Head of caudate nucleus (tissue), 42 donors: ENCODE results near the gene AUTS2.
A peak's percentile ranks its signal among the peaks of the same experiment; 100 is the strongest.
"Not testable (repeated sequence)": the region's sequence is repeated elsewhere in the genome, so short reads cannot be mapped to it uniquely, and the experiment has no call there.

Source experiments
- DNase-seq, 42 donors: peaks; one replicate each; pipeline versions ENCODE4 v3.0.0 to v3.0.0-alpha.2; 2020 to 2021; ENCODE audit warnings: mixed read lengths in 7 of 42
- intact Hi-C: fragments of 100-400 bp; cut with DNase I; formaldehyde crosslinking; loops from one replicate; pipeline ENCODE4 v1.15.0; 2022

The AUTS2 gene

DNA sequence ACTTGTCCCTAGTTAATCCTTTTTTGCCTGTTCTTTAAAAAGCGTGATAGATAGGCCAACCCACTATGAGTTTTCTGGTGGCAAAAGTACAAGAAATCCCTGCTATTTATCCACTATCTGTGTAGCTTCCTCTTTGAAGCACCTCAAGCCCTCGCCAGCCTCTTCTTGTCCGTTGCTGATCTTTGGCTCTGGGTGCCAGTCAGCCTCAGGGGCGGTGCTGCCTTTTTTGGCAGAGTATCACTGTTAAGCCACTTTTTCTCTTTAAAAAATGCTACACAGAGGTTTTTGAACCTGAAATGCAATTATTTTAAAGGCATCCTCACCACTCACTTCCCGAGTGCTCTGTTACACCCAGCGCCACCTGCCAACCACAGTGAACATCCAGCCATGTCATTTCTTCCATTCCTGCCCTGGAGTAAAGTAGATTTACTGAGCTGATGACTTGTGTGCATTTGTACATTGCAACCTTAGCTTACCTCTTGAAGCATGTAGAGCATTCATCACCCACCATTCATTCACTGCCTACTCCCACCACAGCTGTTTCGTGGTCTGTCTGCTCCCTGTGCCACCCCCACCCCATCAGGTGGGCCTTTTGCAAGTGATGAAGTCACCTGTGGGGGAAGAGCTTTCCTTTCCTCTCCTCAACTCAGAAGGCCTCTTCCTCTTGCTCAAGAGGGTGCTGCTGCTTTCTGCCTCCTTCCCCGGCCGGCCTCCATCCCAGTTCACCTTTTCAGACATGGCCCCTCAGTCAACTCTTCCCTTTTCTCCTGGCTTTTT lies 1119.5 kb downstream of the AUTS2 start:
- DNase-seq = peak in 20 of 42 donors; percentile 11 to 76 (median 56)
- intact Hi-C loops = no loop called here

GRCh38 chr7:70719125-70719524 lies 1120.8 kb downstream of the AUTS2 start:
- intact Hi-C loops = no loop called here

DNA sequence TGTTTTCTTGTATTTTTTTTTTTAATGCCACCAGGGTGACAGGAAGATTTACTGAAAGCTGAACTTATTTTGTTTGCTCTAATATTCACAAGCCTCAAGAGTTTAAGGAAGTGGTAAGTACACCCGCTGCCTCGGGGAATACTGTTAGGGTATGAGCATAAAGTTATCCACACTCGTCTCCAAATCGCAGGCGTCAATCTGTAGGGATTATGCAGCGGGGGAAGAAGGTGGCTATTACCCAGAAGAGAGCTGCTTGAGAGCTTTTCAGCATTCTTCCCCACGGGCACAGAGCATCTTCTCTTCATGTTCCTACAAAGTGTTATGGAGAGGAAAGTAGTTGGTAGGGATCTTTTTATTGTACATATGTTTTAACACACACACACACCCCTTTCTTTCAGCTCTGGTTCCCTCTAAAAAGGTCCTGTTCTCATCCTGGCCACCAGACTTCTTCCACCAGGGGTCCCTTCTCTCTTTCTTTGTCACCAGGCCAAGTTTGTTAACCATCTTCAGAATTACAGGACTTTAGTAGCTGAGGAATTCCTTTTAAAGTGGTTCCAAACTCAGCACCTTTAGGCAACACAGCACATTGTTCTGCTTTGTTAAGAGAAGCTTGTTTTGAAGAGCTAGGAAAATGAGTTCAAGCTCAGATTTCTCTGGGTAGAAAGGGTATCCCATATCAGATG lies 1122.1 kb downstream of the AUTS2 start:
- intact Hi-C loops = no loop called here
- DNase-seq = no peak

More at GRCh38 chr7:70719125-70719524, 1120.8 kb downstream of the AUTS2 start:
- no peak for DNase-seq

- no peak for DNase-seq
- intact Hi-C loops = no loop called here
Measured at GRCh38 chr7:70721500-70721899, 1123.2 kb downstream of the AUTS2 start.

DNA sequence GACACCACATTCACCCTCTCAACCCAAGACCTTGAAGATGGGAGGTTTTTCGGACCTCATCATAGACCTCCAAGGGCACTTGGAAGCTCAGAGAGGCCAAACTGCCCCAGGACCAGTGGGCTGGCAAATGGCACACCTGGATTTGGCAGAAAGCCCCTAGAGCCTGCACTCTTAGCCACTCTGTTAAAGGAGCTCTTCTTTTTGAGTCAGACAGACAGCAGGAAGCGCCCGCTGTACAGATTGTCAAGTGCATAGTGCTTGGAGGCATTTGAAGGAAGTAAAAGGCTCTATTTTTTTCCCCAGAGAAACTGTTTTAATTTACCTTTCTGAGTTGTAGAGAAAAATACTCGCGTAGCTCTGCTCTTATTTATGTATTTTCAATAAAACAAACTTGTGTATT lies 1125.1 kb downstream of the AUTS2 start:
- no peak for DNase-seq
- intact Hi-C loops = no loop called here

GRCh38 chr7:70725448-70725847 lies 1127.2 kb downstream of the AUTS2 start:
- intact Hi-C loops = no loop called here

DNA sequence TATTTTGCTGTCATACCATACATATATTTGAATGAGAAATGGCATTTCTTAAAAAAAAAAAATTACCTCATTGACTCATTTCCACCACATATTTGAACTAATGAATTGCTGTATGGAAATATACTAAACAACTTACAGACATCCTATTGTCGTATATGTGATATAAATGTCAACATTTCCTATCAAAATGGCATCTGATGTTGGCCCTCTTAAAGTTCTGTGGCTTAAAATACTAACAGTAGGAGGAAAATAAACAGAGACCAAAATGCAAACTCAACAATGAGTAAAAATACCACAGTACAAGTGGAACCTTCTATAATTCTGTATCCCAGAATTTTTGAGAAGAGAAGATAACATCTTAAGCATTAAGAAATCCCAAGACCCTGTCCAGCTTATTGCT lies 1128.0 kb downstream of the AUTS2 start:
- intact Hi-C loops = no loop called here
- no peak for DNase-seq

More at GRCh38 chr7:70725448-70725847, 1127.2 kb downstream of the AUTS2 start:
- no peak for DNase-seq

- intact Hi-C loops = no loop called here
- DNase-seq = no peak
Measured at GRCh38 chr7:70726951-70727378, 1128.7 kb downstream of the AUTS2 start.

DNA sequence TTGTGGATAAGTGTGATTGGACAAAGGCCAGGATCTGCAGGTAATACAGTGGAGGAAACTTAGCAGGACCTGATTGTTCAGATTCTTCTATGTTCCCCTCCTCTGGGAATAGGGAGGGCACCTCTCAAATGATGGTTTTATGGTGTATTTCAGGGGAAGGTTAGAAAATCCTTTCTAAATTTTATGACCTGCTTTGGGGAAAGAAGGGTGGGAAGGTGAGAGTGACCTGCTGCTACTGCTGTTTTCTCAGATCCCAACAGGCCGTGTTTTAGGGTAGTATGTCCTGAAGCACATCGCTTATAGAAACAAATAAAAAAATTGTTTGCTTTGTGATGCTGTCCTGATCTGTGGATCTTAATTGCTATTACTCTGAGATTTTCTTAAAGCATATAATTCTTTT lies 1129.6 kb downstream of the AUTS2 start:
- intact Hi-C loops = no loop called here
- DNase-seq = no peak

DNA sequence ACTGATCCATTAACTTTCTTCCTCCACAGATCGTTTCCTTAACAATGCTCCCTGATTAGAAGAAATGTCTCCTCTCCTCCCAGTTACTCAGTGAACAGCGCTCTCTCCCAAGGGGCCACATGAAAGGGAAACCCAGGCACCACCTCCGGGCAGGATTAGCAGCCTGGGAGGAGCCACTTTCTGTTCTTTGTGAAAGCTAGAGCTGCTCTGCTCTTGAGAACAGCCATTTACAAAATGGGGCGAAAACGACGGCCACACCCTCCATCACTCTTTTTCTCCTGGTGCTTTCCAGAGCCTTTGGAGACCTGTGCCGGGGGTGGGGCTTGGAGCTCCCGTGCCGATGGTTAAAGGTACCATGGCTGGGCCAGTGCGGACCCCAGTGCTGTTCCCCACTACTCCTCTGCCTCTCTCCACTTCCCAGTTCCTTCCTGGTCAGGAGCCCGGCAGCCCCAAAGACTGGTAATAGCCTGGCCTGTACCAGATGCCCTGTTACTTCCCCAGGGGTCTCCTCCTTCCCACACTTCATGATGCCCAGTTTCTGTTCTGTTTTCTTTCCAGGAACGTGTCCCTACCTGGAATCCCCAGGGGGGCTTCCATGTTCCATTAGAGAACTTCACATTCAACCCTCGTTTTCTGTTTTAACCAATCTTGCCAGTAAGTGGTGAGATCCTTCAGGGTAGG lies 1130.7 kb downstream of the AUTS2 start:
- intact Hi-C loops = no loop called here

DNA sequence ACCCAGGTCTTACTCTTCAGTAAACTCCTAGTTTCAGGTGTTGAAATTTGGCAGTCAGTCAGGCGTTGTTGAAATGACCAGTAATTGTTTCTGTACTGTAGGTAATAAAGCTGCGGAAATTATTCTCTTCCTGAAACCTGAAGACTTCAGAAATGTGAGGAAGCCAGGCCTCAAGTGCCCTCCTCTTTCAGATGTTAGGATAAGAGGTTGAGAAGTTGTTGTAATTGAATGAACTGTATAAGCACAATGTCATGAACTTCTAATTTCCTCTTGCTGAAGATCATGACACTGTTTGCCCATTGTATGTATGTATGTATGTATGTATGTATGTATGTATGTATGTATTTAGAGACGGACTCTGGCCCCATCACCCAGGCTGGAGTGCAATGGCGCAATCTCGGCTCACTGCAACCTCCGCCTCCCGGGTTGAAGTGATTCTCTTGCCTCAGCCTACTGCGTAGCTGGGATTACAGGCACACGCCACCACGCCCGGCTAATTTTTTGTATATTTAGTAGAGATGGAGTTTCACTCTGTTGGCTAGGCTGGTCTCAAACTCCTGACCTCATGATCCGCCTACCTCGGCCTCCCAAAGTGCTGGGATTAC lies 1131.4 kb downstream of the AUTS2 start:
- DNase-seq, intact Hi-C loops: not testable (repeated sequence)

More for the DNA sequence above, 1130.7 kb downstream of the AUTS2 start:
- DNase-seq = peak in 5 of 42 donors; percentile 27 to 54 (median 32)

DNA sequence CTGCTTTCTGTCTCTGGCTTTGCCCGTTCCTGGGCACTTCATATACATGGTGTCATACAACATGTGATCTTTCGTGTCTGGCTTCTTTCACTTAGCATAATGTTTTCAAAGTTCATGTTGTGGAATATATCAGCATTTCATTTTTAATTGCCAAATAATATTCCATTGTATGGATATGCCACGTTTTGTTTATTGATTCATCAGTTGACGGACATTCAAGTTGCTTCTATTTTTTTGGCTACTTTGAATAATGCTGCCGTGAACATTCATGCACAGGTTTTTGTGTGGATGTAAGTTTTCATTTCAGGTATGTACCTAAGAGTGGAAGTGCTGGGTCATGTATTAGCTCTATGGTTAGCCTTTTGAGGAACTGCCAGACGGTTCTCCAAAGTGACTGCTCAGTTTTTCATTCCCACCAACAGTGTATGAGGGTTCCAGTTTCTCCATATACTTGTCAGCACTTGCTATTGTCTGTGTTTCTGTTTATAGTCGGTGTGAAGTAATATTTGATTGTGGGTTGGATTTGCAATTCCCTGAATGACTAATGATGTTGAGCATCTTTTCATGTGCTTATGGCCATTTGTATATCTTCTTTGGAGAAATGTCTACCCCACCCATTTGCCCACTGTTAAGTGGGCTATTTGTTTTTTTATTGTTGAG lies 1132.3 kb downstream of the AUTS2 start:
- intact Hi-C loops = no loop called here

GRCh38 chr7:70733090-70733489 lies 1134.8 kb downstream of the AUTS2 start:
- intact Hi-C loops = no loop called here
- no peak for DNase-seq

More for the DNA sequence above, 1132.3 kb downstream of the AUTS2 start:
- no peak for DNase-seq

DNA sequence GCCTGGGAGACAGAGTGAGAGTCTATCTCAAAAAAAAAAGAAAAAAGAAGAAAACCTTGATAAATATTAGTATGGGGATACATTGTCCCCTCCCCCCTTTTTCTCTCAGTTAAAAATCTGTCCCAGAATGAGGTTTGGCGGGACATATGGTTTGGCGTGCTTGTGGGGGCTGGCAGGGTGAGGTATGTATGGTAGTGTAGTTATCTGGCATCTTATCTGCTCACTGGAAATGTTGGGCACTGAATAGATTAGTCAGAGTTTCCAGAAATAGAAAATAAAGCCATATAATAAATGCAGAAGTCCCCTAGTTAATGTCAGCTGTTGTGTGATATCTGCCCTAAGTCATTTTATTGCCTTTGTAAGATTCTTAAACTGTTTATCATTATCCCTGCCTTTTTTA lies 1136.1 kb downstream of the AUTS2 start:
- intact Hi-C loops = no loop called here

GRCh38 chr7:70735313-70735712 lies 1137.0 kb downstream of the AUTS2 start:
- intact Hi-C loops = no loop called here
- no peak for DNase-seq

More for the DNA sequence above, 1136.1 kb downstream of the AUTS2 start:
- no peak for DNase-seq

- no peak for DNase-seq
- intact Hi-C loops = no loop called here
Measured at GRCh38 chr7:70736715-70737460, 1138.6 kb downstream of the AUTS2 start.

DNA sequence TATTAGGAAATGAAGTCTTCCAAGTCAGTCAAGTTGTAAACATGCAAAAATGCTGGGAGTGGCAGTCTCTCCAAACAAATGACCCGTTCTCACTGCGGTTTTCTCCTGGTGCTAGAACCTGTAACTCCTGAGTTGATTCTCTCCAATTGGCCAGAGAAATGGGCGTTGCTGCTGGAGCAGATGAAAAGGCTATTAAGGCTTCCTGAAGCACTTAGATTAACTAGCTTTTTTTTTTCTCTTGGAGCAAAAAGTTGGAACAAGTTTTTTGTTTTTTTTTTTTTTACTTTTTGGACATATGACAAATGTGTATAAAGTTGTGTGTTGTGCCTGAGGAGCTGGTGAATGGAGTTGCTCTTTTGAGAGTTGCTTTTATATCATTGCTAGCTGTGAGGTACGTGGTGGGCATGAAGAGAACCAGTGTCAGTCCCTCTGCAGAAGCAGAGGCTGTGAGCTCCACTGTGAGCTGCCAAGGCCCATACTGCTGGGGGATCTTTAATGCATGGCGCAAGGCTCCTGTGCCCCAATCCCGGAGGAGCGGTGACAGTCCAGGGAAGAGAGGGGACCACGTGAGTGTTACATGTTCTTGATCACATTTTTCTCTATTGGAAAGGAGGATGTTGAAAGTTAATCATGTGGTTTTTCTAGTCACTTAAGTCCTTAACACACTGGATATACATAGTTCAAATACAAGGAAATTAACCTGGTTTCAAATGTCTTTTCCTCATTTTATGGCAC lies 1140.0 kb downstream of the AUTS2 start:
- peak in 4 of 42 donors; percentile 29 to 55 (median 44) for DNase-seq
- intact Hi-C loops = no loop called here
